GM21423 (cell line): ENCODE measurements around the gene PLPPR3.
"Not testable (repeated sequence)": the region's sequence is repeated elsewhere in the genome, so short reads cannot be mapped to it uniquely, and the experiment has no call there.

Experiments
- ATAC-seq: cut with Tn5 transposase; IDR thresholded peaks from one replicate; pipeline ENCODE4 v1.9.1; 2021; ENCODE audit warnings: mild to moderate bottlenecking, moderate library complexity; ENCODE audit not compliant: unreplicated experiment

PLPPR3 gene

GRCh38 chr19:853614-854220 lies 32.0 kb upstream of the PLPPR3 start:
- not testable (repeated sequence) for ATAC-seq

- ATAC-seq: no peak
Observed at GRCh38 chr19:853014-853585, 31.3 kb upstream of the PLPPR3 start.

- ATAC-seq: no peak
Observed at GRCh38 chr19:852136-853013, 30.6 kb upstream of the PLPPR3 start, which contains the start of gene ELANE. Gene ELANE, plus strand, starts transcription at chr19:852303. Its CDS starts 26 bp downstream, at chr19:852329.

- no peak for ATAC-seq
Observed at GRCh38 chr19:850979-851335, 29.2 kb upstream of the PLPPR3 start.

- no peak for ATAC-seq
Observed at GRCh38 chr19:850221-850978, 28.6 kb upstream of the PLPPR3 start.

- ATAC-seq: not testable (repeated sequence)
Observed at GRCh38 chr19:849195-849594, 27.4 kb upstream of the PLPPR3 start.

GRCh38 chr19:848386-848921 lies 26.7 kb upstream of the PLPPR3 start:
- ATAC-seq: no peak

- ATAC-seq: no peak
Observed at GRCh38 chr19:845707-846521, 24.2 kb upstream of the PLPPR3 start.

- no peak for ATAC-seq
Observed at GRCh38 chr19:844546-844971, 22.8 kb upstream of the PLPPR3 start.

GRCh38 chr19:843836-844545 lies 22.2 kb upstream of the PLPPR3 start:
- no peak for ATAC-seq

GRCh38 chr19:843180-843835 lies 21.6 kb upstream of the PLPPR3 start:
- ATAC-seq: no peak

- ATAC-seq: not testable (repeated sequence)
Observed at GRCh38 chr19:842802-843179, 21.0 kb upstream of the PLPPR3 start.

- ATAC-seq: no peak
Observed at GRCh38 chr19:840519-841206, 18.9 kb upstream of the PLPPR3 start, which contains the start of gene PRTN3. Gene PRTN3, plus strand, starts transcription at chr19:840999. Its CDS starts 10 bp downstream, at chr19:841009.

GRCh38 chr19:835210-835810 lies 13.6 kb upstream of the PLPPR3 start:
- no peak for ATAC-seq

- no peak for ATAC-seq
Observed at GRCh38 chr19:834216-834615, 12.5 kb upstream of the PLPPR3 start.

GRCh38 chr19:831407-832369 lies 9.9 kb upstream of the PLPPR3 start:
- no peak for ATAC-seq
